Stimulated activated naive CD4-positive, alpha-beta T cell (primary cell): ENCODE measurements around the gene GDPD4.
A peak's percentile ranks its signal among the peaks of the same experiment; 100 is the strongest.

Experiments
- DNase-seq, 6 experiments: peaks; one replicate each; lab custom pipeline; 2025; lab: John Stamatoyannopoulos, UW

Gene GDPD4

DNA sequence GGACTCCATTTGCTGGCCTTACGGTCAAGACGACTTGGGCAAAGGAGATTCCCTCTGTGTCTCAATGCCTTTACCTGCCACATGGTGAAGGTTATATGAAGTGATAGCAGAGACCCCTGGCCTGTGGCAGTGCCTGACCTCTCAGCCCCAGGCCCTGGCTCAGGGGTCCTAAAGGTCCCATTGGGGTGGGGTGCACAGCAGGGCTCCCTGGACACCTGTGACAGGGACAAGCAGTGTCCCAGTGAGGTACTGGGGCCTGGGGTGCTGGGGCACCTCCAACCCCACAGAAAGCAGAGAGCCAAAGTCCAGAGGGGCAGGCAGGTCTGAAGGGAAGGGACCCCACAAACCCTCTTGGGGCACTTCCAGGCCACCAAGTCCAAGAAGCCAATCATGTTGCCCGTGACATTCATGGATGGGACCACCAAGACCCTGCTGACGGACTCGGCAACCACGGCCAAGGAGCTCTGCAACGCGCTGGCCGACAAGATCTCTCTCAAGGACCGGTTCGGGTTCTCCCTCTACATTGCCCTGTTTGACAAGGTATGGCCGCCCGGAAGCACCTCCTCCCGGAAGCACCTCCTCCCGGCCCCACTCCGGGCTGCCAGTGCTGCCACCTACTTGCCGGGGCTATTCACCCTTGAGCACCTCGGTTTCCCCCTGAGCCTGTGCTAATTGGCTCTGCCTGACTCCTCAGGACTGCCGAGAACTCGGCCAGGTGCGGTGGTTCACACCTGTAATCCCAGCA is 111.0 kb downstream of the GDPD4 start:
- DNase-seq = no peak

GRCh38 chr11:77189588-77190210 is 111.8 kb downstream of the GDPD4 start:
- DNase-seq = no peak

- no peak for DNase-seq
Measured at GRCh38 chr11:77188633-77189491, 112.6 kb downstream of the GDPD4 start.

- DNase-seq = peak in 5 of 6 experiments; percentile 15 to 26 (median 21)
Measured at GRCh38 chr11:77187776-77188632, 113.5 kb downstream of the GDPD4 start.

DNA sequence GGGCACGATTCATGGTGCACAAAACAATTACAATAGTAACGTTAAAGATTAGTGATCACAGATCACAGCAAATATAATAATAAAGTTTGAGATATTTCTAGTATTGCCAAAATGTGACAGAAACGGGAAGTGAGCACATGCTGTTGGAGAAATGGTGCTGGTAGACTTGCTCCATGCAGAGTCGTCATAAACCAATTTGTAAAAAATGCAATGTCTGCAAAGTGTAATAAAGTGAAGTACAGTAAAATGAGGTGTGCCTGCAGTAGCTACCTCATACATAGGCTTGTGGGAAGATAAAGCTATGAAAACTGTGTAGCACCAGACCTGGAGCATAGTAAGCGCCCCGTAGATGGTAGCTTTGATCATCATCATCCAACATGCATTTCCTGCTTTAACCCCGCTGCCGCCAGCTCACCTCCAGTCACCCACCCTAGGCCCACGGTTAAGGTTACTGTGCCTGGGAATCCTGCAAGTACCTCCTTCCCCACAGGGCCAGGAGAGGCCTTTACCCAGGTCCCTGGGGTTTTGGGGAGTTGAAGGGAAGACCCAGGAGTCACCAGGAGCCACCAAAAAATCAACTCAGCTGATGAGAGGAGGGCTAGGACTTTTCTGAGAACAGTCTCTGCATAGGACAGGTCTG is 114.3 kb downstream of the GDPD4 start:
- DNase-seq = no peak

DNA sequence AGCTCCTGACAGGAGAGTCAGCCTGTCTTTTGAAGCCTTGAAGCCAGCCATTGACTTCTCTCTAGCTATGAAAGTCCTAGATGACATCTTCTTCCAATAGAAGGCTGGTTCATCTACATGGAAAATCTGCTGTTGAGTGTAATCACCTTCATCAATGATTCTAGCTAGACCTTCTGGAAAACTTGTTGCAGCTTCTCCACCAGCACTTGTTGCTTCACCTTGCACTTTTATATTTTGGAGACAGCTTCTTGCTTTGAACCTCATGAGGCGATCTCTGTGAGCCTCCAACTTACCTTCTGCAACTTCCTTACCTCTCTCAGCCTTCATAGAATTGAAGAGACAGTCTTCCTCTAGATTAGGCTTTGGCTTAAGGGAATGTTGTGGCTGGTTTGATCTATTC is 115.2 kb downstream of the GDPD4 start:
- DNase-seq = no peak

DNA sequence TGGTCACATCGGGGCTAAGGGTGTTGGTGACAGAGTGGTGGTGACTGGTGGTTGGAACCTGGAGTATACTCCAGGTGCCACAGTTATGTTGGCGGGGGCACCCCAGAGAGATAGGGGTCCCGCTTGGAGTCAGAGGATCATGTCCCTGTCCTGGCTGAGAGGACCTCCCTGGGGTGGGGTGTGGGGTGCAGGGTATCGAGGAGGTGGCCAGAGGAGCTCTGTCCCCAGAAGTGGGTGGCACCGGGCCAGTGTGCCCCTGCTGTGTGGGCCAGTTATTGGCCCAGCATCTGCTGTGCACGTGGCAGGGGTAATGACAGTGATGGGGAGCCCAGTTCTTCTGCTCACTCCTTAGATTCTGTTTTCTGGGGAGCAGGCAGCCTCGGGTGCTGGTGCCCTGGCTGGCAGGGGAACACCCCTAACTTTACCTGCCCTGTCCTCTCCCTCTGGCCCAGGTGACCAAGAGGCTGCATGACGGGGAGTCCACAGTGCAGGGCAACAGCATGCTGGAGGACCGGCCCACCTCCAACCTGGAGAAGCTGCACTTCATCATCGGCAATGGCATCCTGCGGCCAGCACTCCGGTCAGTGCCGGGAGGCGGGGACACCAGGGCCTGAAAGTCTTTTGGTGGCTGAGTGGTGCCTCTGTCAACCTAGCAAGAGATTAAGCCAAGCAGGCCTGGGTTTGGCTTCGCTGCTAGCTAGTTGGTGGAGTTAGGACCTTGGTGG is 117.2 kb downstream of the GDPD4 start:
- DNase-seq = no peak

- DNase-seq = no peak
Measured at GRCh38 chr11:77183431-77183984, 118.0 kb downstream of the GDPD4 start.

DNA sequence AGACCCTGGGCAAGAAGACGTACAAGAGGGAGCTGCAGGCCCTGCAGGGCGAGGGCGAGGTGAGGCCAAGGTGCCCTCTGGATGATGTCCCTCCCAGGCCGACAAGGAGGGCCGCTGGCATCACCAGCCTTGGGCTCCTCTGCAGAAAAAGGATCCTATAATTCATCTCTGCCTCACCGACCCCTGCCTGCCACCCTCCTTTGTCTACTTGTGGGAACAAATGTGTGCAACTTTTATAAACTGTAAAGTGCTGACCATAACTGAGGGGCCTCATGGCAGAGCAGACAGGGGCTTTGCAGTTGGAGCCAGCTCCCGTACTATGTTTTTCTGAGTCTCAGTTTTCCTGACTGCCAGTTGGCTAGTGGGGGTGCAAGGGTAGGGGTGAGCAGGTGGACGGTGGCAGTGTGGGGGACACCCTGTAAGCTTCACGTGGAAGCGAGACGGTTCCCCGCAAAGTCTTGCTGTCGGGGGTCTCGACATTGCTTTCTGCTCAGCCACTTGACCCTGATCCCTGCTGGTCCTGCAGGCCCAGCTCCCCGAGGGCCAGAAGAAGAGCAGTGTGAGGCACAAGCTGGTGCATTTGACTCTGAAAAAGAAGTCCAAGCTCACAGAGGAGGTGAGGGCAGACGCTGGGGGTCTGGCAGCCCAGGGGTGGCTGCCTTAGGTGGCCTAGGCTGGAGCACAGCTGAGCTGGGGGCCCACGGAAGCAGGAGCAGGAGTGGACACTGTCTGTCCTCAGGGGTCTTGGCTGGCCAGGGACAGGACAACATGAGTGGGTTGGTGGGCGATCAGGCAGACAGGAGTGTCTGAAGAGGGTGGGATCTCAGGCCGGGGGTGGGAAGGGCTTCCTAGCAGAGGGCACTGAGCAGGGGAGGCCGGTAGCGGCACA is 118.7 kb downstream of the GDPD4 start:
- no peak for DNase-seq

DNA sequence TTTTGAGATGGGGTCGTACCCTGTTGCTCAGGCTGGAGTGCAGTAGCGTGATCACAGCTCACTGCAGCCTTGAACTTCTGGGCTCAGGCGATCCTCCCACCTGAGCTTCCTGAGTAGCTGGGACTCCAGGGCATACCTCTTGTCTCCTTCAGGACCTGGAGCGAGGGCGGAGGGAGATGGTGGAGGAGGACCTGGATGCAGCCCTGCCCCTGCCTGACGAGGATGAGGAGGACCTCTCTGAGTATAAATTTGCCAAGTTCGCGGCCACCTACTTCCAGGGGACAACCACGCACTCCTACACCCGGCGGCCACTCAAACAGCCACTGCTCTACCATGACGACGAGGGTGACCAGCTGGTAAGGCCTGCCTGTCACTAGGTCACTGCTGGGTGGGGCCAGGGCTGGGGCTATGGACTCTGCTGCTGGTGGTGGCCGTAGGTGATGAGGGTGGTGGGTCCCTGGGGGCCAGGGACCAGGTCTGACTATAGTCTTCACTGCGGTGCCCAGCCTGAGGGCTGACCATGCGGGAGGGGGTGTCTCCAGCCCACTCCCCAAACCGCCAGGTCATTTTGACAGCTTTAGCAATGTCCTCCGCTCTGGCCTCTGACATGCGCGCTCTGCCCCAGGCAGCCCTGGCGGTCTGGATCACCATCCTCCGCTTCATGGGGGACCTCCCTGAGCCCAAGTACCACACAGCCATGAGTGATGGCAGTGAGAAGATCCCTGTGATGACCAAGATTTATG is 119.5 kb downstream of the GDPD4 start:
- no peak for DNase-seq

DNA sequence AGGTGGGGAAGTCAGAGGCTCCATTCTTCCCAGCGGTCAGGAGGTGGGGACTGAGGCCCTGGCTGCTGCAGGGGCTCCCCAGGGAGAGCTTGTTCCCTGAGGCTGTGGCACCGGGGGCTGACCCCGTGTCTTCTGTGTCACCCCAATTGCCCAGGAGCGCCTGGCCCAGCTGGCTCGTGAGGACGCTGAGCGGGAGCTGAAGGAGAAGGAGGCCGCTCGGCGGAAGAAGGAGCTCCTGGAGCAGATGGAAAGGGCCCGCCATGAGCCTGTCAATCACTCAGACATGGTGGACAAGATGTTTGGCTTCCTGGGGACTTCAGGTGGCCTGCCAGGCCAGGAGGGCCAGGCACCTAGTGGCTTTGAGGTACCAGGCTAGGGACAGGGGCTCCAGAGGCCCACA is 120.3 kb downstream of the GDPD4 start:
- no peak for DNase-seq

- no peak for DNase-seq
Measured at GRCh38 chr11:77180346-77180745, 121.1 kb downstream of the GDPD4 start.

- no peak for DNase-seq
Measured at GRCh38 chr11:77179681-77180080, 121.8 kb downstream of the GDPD4 start.

DNA sequence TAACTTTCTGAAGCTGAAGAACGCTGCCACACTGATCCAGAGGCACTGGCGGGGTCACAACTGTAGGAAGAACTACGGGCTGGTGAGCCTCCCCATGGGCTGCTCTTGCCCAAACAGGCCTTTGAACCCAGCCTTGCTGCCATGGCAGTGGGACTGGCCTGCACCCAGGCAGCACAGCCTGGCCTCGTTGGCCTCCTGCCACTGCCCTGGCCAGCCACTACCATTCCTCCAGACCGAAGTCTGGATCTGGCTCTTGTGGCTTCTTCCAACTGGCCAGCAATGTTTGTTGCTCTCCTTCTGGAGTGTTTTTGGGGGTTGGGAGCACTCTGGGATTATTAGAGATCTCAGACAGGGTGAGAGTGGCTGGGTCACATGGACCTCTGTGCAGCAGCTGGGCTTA is 122.4 kb downstream of the GDPD4 start:
- DNase-seq = no peak

GRCh38 chr11:77178150-77178549 is 123.3 kb downstream of the GDPD4 start:
- no peak for DNase-seq

DNA sequence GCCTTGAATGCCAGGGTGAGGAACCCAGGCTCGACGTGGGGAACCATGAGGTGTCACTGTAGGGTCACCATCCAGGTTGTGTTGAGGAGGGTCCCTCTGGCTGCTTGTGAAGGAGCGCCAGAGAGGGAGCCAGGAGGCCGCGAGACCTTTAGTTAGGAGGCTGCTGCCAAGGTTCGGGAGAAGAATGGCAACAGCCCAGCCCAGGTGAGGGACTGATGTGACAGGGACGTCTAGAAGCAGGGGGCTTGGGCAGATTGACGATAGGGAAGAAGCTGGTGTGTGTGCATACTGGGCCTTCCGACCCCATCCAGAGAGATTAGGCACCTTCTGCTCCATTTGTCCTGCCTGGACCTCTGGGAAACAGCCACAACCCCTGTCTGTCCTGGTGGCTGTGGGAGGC is 124.5 kb downstream of the GDPD4 start:
- DNase-seq = no peak

DNA sequence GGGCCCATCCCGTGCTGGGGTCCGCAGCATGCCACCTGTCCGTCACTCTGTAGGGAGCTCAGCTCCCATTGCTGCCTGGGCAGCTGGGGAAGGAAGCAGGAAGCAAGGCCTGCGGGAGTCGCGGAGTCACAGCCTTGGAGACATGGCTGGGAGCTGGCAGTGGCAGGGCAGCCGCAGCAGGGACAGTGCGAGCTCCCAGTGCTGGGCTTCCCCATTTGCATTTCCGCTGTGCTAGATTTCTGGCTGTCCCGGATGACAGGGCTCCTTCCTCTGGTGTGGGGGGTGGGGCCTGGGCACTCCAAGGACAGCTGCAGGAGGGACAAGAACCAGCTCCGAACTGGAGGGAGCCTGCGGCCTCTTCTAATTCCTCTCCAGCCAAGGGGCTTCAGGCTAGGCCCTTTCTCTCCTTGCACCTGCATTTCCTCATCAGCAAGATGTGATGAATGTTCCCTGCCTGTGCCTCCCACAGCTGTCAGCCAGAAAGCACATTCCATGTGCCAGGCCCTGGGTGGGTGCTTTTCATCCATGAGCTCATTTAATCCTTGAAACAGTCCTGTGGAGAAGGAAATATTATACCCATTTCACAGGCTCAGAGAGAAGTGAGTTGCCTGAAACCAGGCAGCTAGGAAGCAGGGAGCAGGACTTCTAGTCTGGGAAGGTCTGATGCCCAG is 125.5 kb downstream of the GDPD4 start:
- no peak for DNase-seq
